ENCODE results near the gene MAST3.
"Not testable (repeated sequence)": the region's sequence is repeated elsewhere in the genome, so short reads cannot be mapped to it uniquely, and the experiment has no call there.

The MAST3 gene

GRCh38 chr19:18083929-18084684 is 13.5 kb upstream of the MAST3 start:
- Histone ChIP-seq H3K27ac (ENCODE audit: insufficient read depth in 1 of 2, low read depth in 1 of 2, low read length in 2 of 2, poor library complexity in 1 of 2, severe bottlenecking in 2 of 2) (no peak overlapping the region), H3K27me3 (replicated peaks in 2 of 5; ENCODE audit: control insufficient read depth in 4 of 5, insufficient read depth in 5 of 5, low read length in 4 of 5) (no peaks in the 10 kb centered on the region), H3K4me1 (ENCODE audit: control extremely low read depth in 1 of 4, control insufficient read depth in 4 of 4, insufficient read depth in 4 of 4, low read length in 3 of 4) (peaks cover 0 to 17% (median 11%) of the 10 kb centered on the region in 4 experiments), H3K36me3 (ENCODE audit: control insufficient read depth in 4 of 4, insufficient read depth in 4 of 4, low read length in 3 of 4) (no peaks in the 10 kb centered on the region), H3K4me3 (ENCODE audit: control insufficient read depth in 1 of 7, extremely low read depth in 1 of 7, insufficient read depth in 4 of 7, low read depth in 2 of 7, low read length in 6 of 7) (no peak overlapping the region), H3K9me3 (ENCODE audit: control extremely low read depth in 1 of 5, control insufficient read depth in 4 of 5, insufficient read depth in 2 of 5, low read depth in 1 of 5, low read length in 4 of 5) (no peaks in the 10 kb centered on the region)
- no peak for DNase-seq
- WGBS (ENCODE audit: insufficient coverage), result 95% methylated on average over 8 of the region's 8 CpGs
- CTCF ChIA-PET, result no interaction called here
- POLR2A ChIA-PET, result no interaction called here

- Histone ChIP-seq H3K4me3 (ENCODE audit: control insufficient read depth in 1 of 7, extremely low read depth in 1 of 7, insufficient read depth in 4 of 7, low read depth in 2 of 7, low read length in 6 of 7) (no peak overlapping the region), H3K4me1 (ENCODE audit: control extremely low read depth in 1 of 4, control insufficient read depth in 4 of 4, insufficient read depth in 4 of 4, low read length in 3 of 4) (peaks cover 1 to 35% (median 27%) of the 10 kb centered on the region in 4 experiments), H3K27ac (ENCODE audit: insufficient read depth in 1 of 2, low read depth in 1 of 2, low read length in 2 of 2, poor library complexity in 1 of 2, severe bottlenecking in 2 of 2) (no peak overlapping the region), H3K9me3 (ENCODE audit: control extremely low read depth in 1 of 5, control insufficient read depth in 4 of 5, insufficient read depth in 2 of 5, low read depth in 1 of 5, low read length in 4 of 5) (no peaks in the 10 kb centered on the region), H3K27me3 (replicated peaks in 2 of 5; ENCODE audit: control insufficient read depth in 4 of 5, insufficient read depth in 5 of 5, low read length in 4 of 5) (no peaks in the 10 kb centered on the region), H3K36me3 (ENCODE audit: control insufficient read depth in 4 of 4, insufficient read depth in 4 of 4, low read length in 3 of 4) (no peaks in the 10 kb centered on the region)
- CTCF ChIA-PET, result no interaction called here
- DNase-seq, result no peak
- POLR2A ChIA-PET, result no interaction called here
- 96% methylated on average over 5 of the region's 8 CpGs for WGBS (ENCODE audit: insufficient coverage)
Measured at GRCh38 chr19:18085702-18086457, 11.7 kb upstream of the MAST3 start.

- H3K36me3 ChIP-seq (ENCODE audit: control insufficient read depth in 4 of 4, insufficient read depth in 4 of 4, low read length in 3 of 4), result no peaks in the 10 kb centered on the region
- WGBS (ENCODE audit: insufficient coverage), result 4% methylated on average over 5 of the region's 12 CpGs
- peaks cover 3 to 43% (median 34%) of the 10 kb centered on the region in 4 experiments for H3K4me1 ChIP-seq (ENCODE audit: control extremely low read depth in 1 of 4, control insufficient read depth in 4 of 4, insufficient read depth in 4 of 4, low read length in 3 of 4)
- H3K4me3 ChIP-seq (ENCODE audit: control insufficient read depth in 1 of 7, extremely low read depth in 1 of 7, insufficient read depth in 4 of 7, low read depth in 2 of 7, low read length in 6 of 7), result peak within 1 kb of the TSS in 6 of 7 experiments; percentile 46 to 74 (median 54)
- POLR2A ChIA-PET, result interaction anchor here (0.6 kb wide), 1 partner anchor 34 kb away, joined by 6 read pairs; no protein-coding TSS in a partner anchor
- CTCF ChIA-PET, result interaction anchor here (1.1 kb wide), 1 partner anchor 27 kb away, joined by 4 read pairs; no protein-coding TSS in a partner anchor
- peak within 1 kb of the TSS in 1 of 2 experiments; percentile 71 for H3K27ac ChIP-seq (ENCODE audit: insufficient read depth in 1 of 2, low read depth in 1 of 2, low read length in 2 of 2, poor library complexity in 1 of 2, severe bottlenecking in 2 of 2)
- H3K27me3 ChIP-seq (replicated peaks in 2 of 5; ENCODE audit: control insufficient read depth in 4 of 5, insufficient read depth in 5 of 5, low read length in 4 of 5), result no peaks in the 10 kb centered on the region
- DNase-seq, result peak; percentile 53 to 86 (median 84)
- no peaks in the 10 kb centered on the region for H3K9me3 ChIP-seq (ENCODE audit: control extremely low read depth in 1 of 5, control insufficient read depth in 4 of 5, insufficient read depth in 2 of 5, low read depth in 1 of 5, low read length in 4 of 5)
Measured at GRCh38 chr19:18086590-18087138, 10.9 kb upstream of the MAST3 start, which contains the start of gene IL12RB1. IL12RB1 (minus strand) TSS chr19:18086934; CDS start chr19:18086823, 111 bp downstream.

- peaks cover 3 to 55% (median 34%) of the 10 kb centered on the region in 4 experiments for H3K4me1 ChIP-seq (ENCODE audit: control extremely low read depth in 1 of 4, control insufficient read depth in 4 of 4, insufficient read depth in 4 of 4, low read length in 3 of 4)
- H3K36me3 ChIP-seq (ENCODE audit: control insufficient read depth in 4 of 4, insufficient read depth in 4 of 4, low read length in 3 of 4); H3K9me3 ChIP-seq (ENCODE audit: control extremely low read depth in 1 of 5, control insufficient read depth in 4 of 5, insufficient read depth in 2 of 5, low read depth in 1 of 5, low read length in 4 of 5); H3K27ac ChIP-seq (ENCODE audit: insufficient read depth in 1 of 2, low read depth in 1 of 2, low read length in 2 of 2, poor library complexity in 1 of 2, severe bottlenecking in 2 of 2); H3K4me3 ChIP-seq (ENCODE audit: control insufficient read depth in 1 of 7, extremely low read depth in 1 of 7, insufficient read depth in 4 of 7, low read depth in 2 of 7, low read length in 6 of 7); H3K27me3 ChIP-seq (replicated peaks in 2 of 5; ENCODE audit: control insufficient read depth in 4 of 5, insufficient read depth in 5 of 5, low read length in 4 of 5): not testable (repeated sequence)
- ChIA-PET CTCF (interaction anchor here (0.9 to 1.6 kb wide), 5 partner anchors 9 to 30 kb away, joined by 3 to 4 read pairs (median 4); no protein-coding TSS in a partner anchor), POLR2A (interaction anchor here (0.6 kb wide), 2 partner anchors 21 to 92 kb away, joined by 3 read pairs; no protein-coding TSS in a partner anchor)
- peak; percentile 85 to 94 (median 92) for DNase-seq
- 14% methylated on average over 2 of the region's 11 CpGs for WGBS (ENCODE audit: insufficient coverage)
Measured at GRCh38 chr19:18089096-18089541, 8.5 kb upstream of the MAST3 start.

GRCh38 chr19:18089726-18090125 is 7.9 kb upstream of the MAST3 start:
- ChIA-PET CTCF (interaction anchor here (1.0 to 4.3 kb wide), 3 partner anchors 20 to 82 kb away, joined by 4 to 18 read pairs (median 4); no protein-coding TSS in a partner anchor), POLR2A (no interaction called here)
- H3K36me3 ChIP-seq (ENCODE audit: control insufficient read depth in 4 of 4, insufficient read depth in 4 of 4, low read length in 3 of 4), result no peaks in the 10 kb centered on the region
- DNase-seq, result no peak
- 90% methylated on average over 4 of the region's 5 CpGs for WGBS (ENCODE audit: insufficient coverage)
- H3K9me3 ChIP-seq (ENCODE audit: control extremely low read depth in 1 of 5, control insufficient read depth in 4 of 5, insufficient read depth in 2 of 5, low read depth in 1 of 5, low read length in 4 of 5), result no peaks in the 10 kb centered on the region
- H3K4me3 ChIP-seq (ENCODE audit: control insufficient read depth in 1 of 7, extremely low read depth in 1 of 7, insufficient read depth in 4 of 7, low read depth in 2 of 7, low read length in 6 of 7), result no peak overlapping the region
- H3K27ac ChIP-seq (ENCODE audit: insufficient read depth in 1 of 2, low read depth in 1 of 2, low read length in 2 of 2, poor library complexity in 1 of 2, severe bottlenecking in 2 of 2), result no peak overlapping the region
- peaks cover 3 to 55% (median 34%) of the 10 kb centered on the region in 4 experiments for H3K4me1 ChIP-seq (ENCODE audit: control extremely low read depth in 1 of 4, control insufficient read depth in 4 of 4, insufficient read depth in 4 of 4, low read length in 3 of 4)
- no peaks in the 10 kb centered on the region for H3K27me3 ChIP-seq (replicated peaks in 2 of 5; ENCODE audit: control insufficient read depth in 4 of 5, insufficient read depth in 5 of 5, low read length in 4 of 5)

GRCh38 chr19:18090545-18091216 is 6.9 kb upstream of the MAST3 start:
- 79% methylated on average over 7 of the region's 12 CpGs for WGBS (ENCODE audit: insufficient coverage)

More at GRCh38 chr19:18090545-18091216, 6.9 kb upstream of the MAST3 start:
- Histone ChIP-seq H3K27me3 (replicated peaks in 2 of 5; ENCODE audit: control insufficient read depth in 4 of 5, insufficient read depth in 5 of 5, low read length in 4 of 5) (no peaks in the 10 kb centered on the region), H3K36me3 (ENCODE audit: control insufficient read depth in 4 of 4, insufficient read depth in 4 of 4, low read length in 3 of 4) (no peaks in the 10 kb centered on the region), H3K9me3 (ENCODE audit: control extremely low read depth in 1 of 5, control insufficient read depth in 4 of 5, insufficient read depth in 2 of 5, low read depth in 1 of 5, low read length in 4 of 5) (no peaks in the 10 kb centered on the region), H3K27ac (ENCODE audit: insufficient read depth in 1 of 2, low read depth in 1 of 2, low read length in 2 of 2, poor library complexity in 1 of 2, severe bottlenecking in 2 of 2) (peak overlapping the region; percentile 40 to 80), H3K4me1 (ENCODE audit: control extremely low read depth in 1 of 4, control insufficient read depth in 4 of 4, insufficient read depth in 4 of 4, low read length in 3 of 4) (peaks cover 3 to 55% (median 34%) of the 10 kb centered on the region in 4 experiments), H3K4me3 (ENCODE audit: control insufficient read depth in 1 of 7, extremely low read depth in 1 of 7, insufficient read depth in 4 of 7, low read depth in 2 of 7, low read length in 6 of 7) (peak overlapping the region in 1 of 7 experiments; percentile 7)
- CTCF ChIA-PET, result interaction anchor here (0.6 to 4.3 kb wide), 7 partner anchors 19 to 723 kb away, joined by 3 to 18 read pairs (median 4); partner anchors contain the start of genes CCDC124 and IFI30
- DNase-seq, result no peak
- POLR2A ChIA-PET, result interaction anchor here (1.3 kb wide), 1 partner anchor 33 kb away, joined by 3 read pairs; no protein-coding TSS in a partner anchor
